ENCODE results near the gene TRUB2. TPM values are rescaled to one million over a fixed set of nuclear protein-coding genes. Genes with fewer than 3 reads are reported as not detected.

TRUB2 gene
- total and polyA plus RNA-seq, 2 of the 13 experiments (the other 11 are each of a cell fraction or from before 2014, with no cell fraction given), result 22.3 to 41.2 TPM

DNA sequence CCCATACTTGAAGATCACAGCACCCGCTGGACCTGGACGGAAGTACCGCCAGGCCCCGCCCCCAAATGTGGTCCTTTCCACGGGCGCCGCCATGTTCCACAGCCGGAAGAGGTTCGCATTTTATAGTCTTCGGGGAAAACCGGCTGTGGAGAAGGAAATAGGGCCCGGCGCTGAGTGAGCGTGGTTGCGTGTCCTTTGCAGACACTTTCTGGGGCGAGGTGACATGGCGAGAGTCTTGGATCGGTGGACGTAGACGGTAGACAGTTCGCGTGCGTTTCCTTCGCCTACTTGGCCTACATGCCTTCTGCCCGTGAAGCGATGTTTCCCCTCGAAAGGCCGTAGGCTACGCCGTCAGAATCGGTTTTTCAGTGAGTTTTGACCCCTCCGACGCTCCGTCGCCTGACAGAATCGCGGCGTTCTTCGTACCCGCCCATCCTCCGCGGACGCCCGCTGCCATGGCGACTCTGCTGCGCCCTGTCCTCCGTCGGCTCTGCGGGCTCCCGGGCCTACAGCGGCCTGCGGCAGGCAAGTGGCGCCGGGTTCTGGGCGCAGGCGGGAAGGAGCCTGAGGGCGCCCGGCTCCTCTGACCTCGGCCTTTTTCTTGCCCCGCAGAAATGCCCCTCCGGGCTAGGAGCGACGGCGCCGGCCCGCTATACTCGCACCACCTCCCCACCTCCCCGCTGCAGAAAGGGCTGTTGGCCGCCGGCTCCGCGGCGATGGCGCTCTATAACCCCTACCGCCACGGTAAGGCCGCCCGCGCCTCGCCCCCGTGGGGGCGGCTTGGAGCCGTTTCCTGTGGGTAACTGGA, at the start of gene TRUB2, which contains the start of gene COQ4 (continued):
- TF ChIP-seq GTF3A (CRISPR knock-in tag; conservative IDR thresholded peaks at IDR 0.05) (0 out of 2 replicates have a peak, but pooled peaks have one; percentile 42), ZNF782 (CRISPR knock-in tag; IDR thresholded peaks at IDR 0.05; ENCODE audit: borderline replicate concordance) (0 out of 2 replicates have a peak, but pooled peaks have one; percentile 42), NFYB (CRISPR knock-in tag; IDR thresholded peaks at IDR 0.05) (no peak), ZNF558 (CRISPR knock-in tag; IDR thresholded peaks at IDR 0.05; ENCODE audit: borderline replicate concordance) (no peak), ZNF770 (CRISPR knock-in tag; IDR thresholded peaks at IDR 0.05) (no peak; the same call in 1 of the 2 replicates), ZNF20 (CRISPR knock-in tag; IDR thresholded peaks at IDR 0.05) (no peak), ARNTL (CRISPR knock-in tag; IDR thresholded peaks at IDR 0.05) (0 out of 2 replicates have a peak, but pooled peaks have one; percentile 49), ATF7 (IDR thresholded peaks at IDR 0.05) (no peak), ATF7 (CRISPR knock-in tag; IDR thresholded peaks at IDR 0.05) (no peak; the same call in 1 of the 2 replicates), ZNF572 (CRISPR knock-in tag; IDR thresholded peaks at IDR 0.05) (peak; percentile 43; the same call in 1 of the 2 replicates), HNF4A (CRISPR knock-in tag; IDR thresholded peaks at IDR 0.05) (peak; percentile 19; the same call in 1 of the 2 replicates), TAF1 (CRISPR knock-in tag; IDR thresholded peaks at IDR 0.05) (peak; percentile 77), MLX (CRISPR knock-in tag; IDR thresholded peaks at IDR 0.05) (no peak), SMARCE1 (IDR thresholded peaks at IDR 0.05; ENCODE audit: borderline replicate concordance) (no peak), ZNF616 (CRISPR knock-in tag; IDR thresholded peaks at IDR 0.05; ENCODE audit: low read depth) (no peak), ZNF501 (CRISPR knock-in tag; IDR thresholded peaks at IDR 0.05) (peak; percentile 94), ZNF570 (CRISPR knock-in tag; IDR thresholded peaks at IDR 0.05; ENCODE audit: borderline replicate concordance) (0 out of 2 replicates have a peak, but pooled peaks have one; percentile 40)
- TF ChIP-seq, protein P1, sequence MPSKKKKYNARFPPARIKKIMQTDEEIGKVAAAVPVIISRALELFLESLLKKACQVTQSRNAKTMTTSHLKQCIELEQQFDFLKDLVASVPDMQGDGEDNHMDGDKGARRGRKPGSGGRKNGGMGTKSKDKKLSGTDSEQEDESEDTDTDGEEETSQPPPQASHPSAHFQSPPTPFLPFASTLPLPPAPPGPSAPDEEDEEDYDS (CRISPR knock-in tag; IDR thresholded peaks at IDR 0.05), result peak; percentile 40; the same call in 1 of the 2 replicates
- TF ChIP-seq, protein P2, sequence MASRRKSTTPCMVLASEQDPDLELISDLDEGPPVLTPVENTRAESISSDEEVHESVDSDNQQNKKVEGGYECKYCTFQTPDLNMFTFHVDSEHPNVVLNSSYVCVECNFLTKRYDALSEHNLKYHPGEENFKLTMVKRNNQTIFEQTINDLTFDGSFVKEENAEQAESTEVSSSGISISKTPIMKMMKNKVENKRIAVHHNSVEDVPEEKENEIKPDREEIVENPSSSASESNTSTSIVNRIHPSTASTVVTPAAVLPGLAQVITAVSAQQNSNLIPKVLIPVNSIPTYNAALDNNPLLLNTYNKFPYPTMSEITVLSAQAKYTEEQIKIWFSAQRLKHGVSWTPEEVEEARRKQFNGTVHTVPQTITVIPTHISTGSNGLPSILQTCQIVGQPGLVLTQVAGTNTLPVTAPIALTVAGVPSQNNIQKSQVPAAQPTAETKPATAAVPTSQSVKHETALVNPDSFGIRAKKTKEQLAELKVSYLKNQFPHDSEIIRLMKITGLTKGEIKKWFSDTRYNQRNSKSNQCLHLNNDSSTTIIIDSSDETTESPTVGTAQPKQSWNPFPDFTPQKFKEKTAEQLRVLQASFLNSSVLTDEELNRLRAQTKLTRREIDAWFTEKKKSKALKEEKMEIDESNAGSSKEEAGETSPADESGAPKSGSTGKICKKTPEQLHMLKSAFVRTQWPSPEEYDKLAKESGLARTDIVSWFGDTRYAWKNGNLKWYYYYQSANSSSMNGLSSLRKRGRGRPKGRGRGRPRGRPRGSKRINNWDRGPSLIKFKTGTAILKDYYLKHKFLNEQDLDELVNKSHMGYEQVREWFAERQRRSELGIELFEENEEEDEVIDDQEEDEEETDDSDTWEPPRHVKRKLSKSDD (CRISPR knock-in tag; IDR thresholded peaks at IDR 0.05; ENCODE audit: low read depth), result no peak; the same call in 1 of the 2 replicates
- TF ChIP-seq, protein P3, sequence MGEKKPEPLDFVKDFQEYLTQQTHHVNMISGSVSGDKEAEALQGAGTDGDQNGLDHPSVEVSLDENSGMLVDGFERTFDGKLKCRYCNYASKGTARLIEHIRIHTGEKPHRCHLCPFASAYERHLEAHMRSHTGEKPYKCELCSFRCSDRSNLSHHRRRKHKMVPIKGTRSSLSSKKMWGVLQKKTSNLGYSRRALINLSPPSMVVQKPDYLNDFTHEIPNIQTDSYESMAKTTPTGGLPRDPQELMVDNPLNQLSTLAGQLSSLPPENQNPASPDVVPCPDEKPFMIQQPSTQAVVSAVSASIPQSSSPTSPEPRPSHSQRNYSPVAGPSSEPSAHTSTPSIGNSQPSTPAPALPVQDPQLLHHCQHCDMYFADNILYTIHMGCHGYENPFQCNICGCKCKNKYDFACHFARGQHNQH (CRISPR knock-in tag; IDR thresholded peaks at IDR 0.05), result peak; percentile 52; the same call in 1 of the 2 replicates
- TF ChIP-seq, protein P4, sequence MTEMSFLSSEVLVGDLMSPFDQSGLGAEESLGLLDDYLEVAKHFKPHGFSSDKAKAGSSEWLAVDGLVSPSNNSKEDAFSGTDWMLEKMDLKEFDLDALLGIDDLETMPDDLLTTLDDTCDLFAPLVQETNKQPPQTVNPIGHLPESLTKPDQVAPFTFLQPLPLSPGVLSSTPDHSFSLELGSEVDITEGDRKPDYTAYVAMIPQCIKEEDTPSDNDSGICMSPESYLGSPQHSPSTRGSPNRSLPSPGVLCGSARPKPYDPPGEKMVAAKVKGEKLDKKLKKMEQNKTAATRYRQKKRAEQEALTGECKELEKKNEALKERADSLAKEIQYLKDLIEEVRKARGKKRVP (CRISPR knock-in tag; IDR thresholded peaks at IDR 0.05), result peak in 1 of 2 experiments; percentile 63; a peak in 2 of 4 replicates
